Measurements from ENCODE around the gene VAPB.

The VAPB gene

GRCh38 chr20:58450254-58450653 lies 61.2 kb downstream of the VAPB start:
- WGBS = 96% methylated on average over 10 of the region's 10 CpGs
- Histone ChIP-seq H3K27ac (ENCODE audit: low read depth, low read length) (no peak overlapping the region), H3K27me3 (ENCODE audit: insufficient read depth, low read length) (no peaks in the 10 kb centered on the region), H3K36me3 (ENCODE audit: insufficient read depth, low read length) (peaks cover 16% of the 10 kb centered on the region), H3K9ac (ENCODE audit: low read depth, low read length) (no peak overlapping the region), H3K9me3 (ENCODE audit: insufficient read depth, low read depth, low read length) (no peaks in the 10 kb centered on the region), H3K4me3 (ENCODE audit: low read length) (no peak overlapping the region), H3K4me1 (ENCODE audit: insufficient read depth, low read length) (peaks cover 23% of the 10 kb centered on the region)

- H3K4me3 ChIP-seq (ENCODE audit: low read length) = no peak overlapping the region
- no peak overlapping the region for H3K9ac ChIP-seq (ENCODE audit: low read depth, low read length)
- 54% methylated on average over 4 of the region's 4 CpGs for WGBS
- peaks cover 6% of the 10 kb centered on the region for H3K36me3 ChIP-seq (ENCODE audit: insufficient read depth, low read length)
- peaks cover 23% of the 10 kb centered on the region for H3K4me1 ChIP-seq (ENCODE audit: insufficient read depth, low read length)
- no peaks in the 10 kb centered on the region for H3K27me3 ChIP-seq (ENCODE audit: insufficient read depth, low read length)
- H3K27ac ChIP-seq (ENCODE audit: low read depth, low read length) = no peak overlapping the region; the same call in 1 of the 2 replicates
- H3K9me3 ChIP-seq (ENCODE audit: insufficient read depth, low read depth, low read length) = no peaks in the 10 kb centered on the region
These were observed 63.7 kb downstream of the VAPB start for GRCh38 chr20:58452667-58453255.

GRCh38 chr20:58453391-58453790 lies 64.4 kb downstream of the VAPB start:
- 90% methylated on average over 4 of the region's 5 CpGs for WGBS
- no peak overlapping the region for H3K4me3 ChIP-seq (ENCODE audit: low read length)
- no peak overlapping the region for H3K27ac ChIP-seq (ENCODE audit: low read depth, low read length)
- peaks cover 18% of the 10 kb centered on the region for H3K4me1 ChIP-seq (ENCODE audit: insufficient read depth, low read length)
- H3K27me3 ChIP-seq (ENCODE audit: insufficient read depth, low read length) = no peaks in the 10 kb centered on the region
- peaks cover 3% of the 10 kb centered on the region; the same call in 1 of the 2 replicates for H3K36me3 ChIP-seq (ENCODE audit: insufficient read depth, low read length)
- no peak overlapping the region for H3K9ac ChIP-seq (ENCODE audit: low read depth, low read length)
- no peaks in the 10 kb centered on the region for H3K9me3 ChIP-seq (ENCODE audit: insufficient read depth, low read depth, low read length)

GRCh38 chr20:58454460-58454859 lies 65.4 kb downstream of the VAPB start:
- Histone ChIP-seq H3K9me3 (ENCODE audit: insufficient read depth, low read depth, low read length) (no peaks in the 10 kb centered on the region), H3K36me3 (ENCODE audit: insufficient read depth, low read length) (no peaks in the 10 kb centered on the region), H3K27ac (ENCODE audit: low read depth, low read length) (no peak overlapping the region), H3K4me3 (ENCODE audit: low read length) (no peak overlapping the region), H3K9ac (ENCODE audit: low read depth, low read length) (no peak overlapping the region), H3K4me1 (ENCODE audit: insufficient read depth, low read length) (peaks cover 23% of the 10 kb centered on the region), H3K27me3 (ENCODE audit: insufficient read depth, low read length) (no peaks in the 10 kb centered on the region)

- Histone ChIP-seq H3K36me3 (ENCODE audit: insufficient read depth, low read length) (no peaks in the 10 kb centered on the region), H3K4me3 (ENCODE audit: low read length) (no peak overlapping the region), H3K9ac (ENCODE audit: low read depth, low read length) (no peak overlapping the region), H3K4me1 (ENCODE audit: insufficient read depth, low read length) (peaks cover 23% of the 10 kb centered on the region), H3K27me3 (ENCODE audit: insufficient read depth, low read length) (no peaks in the 10 kb centered on the region), H3K9me3 (ENCODE audit: insufficient read depth, low read depth, low read length) (no peaks in the 10 kb centered on the region), H3K27ac (ENCODE audit: low read depth, low read length) (no peak overlapping the region)
- WGBS = 90% methylated on average over 14 of the region's 14 CpGs
These were observed 68.2 kb downstream of the VAPB start for GRCh38 chr20:58457083-58457695.

GRCh38 chr20:58458342-58459057 lies 69.5 kb downstream of the VAPB start:
- Histone ChIP-seq H3K4me3 (ENCODE audit: low read length) (no peak overlapping the region), H3K9me3 (ENCODE audit: insufficient read depth, low read depth, low read length) (peaks cover 2% of the 10 kb centered on the region; the same call in 1 of the 2 replicates), H3K9ac (ENCODE audit: low read depth, low read length) (no peak overlapping the region), H3K36me3 (ENCODE audit: insufficient read depth, low read length) (no peaks in the 10 kb centered on the region), H3K27ac (ENCODE audit: low read depth, low read length) (no peak overlapping the region), H3K4me1 (ENCODE audit: insufficient read depth, low read length) (peaks cover 10% of the 10 kb centered on the region), H3K27me3 (ENCODE audit: insufficient read depth, low read length) (no peaks in the 10 kb centered on the region)
- 83% methylated on average over 16 of the region's 16 CpGs for WGBS

GRCh38 chr20:58459058-58459750 lies 70.2 kb downstream of the VAPB start:
- Histone ChIP-seq H3K4me3 (ENCODE audit: low read length) (no peak overlapping the region), H3K27me3 (ENCODE audit: insufficient read depth, low read length) (no peaks in the 10 kb centered on the region), H3K36me3 (ENCODE audit: insufficient read depth, low read length) (no peaks in the 10 kb centered on the region), H3K4me1 (ENCODE audit: insufficient read depth, low read length) (peaks cover 8% of the 10 kb centered on the region; the same call in 1 of the 2 replicates), H3K9me3 (ENCODE audit: insufficient read depth, low read depth, low read length) (peaks cover 2% of the 10 kb centered on the region; the same call in 1 of the 2 replicates), H3K9ac (ENCODE audit: low read depth, low read length) (no peak overlapping the region), H3K27ac (ENCODE audit: low read depth, low read length) (no peak overlapping the region)
- 98% methylated on average over 5 of the region's 5 CpGs for WGBS

GRCh38 chr20:58461104-58461503 lies 72.1 kb downstream of the VAPB start:
- Histone ChIP-seq H3K9ac (ENCODE audit: low read depth, low read length) (no peak overlapping the region), H3K4me1 (ENCODE audit: insufficient read depth, low read length) (peaks cover 8% of the 10 kb centered on the region; the same call in 1 of the 2 replicates), H3K27me3 (ENCODE audit: insufficient read depth, low read length) (no peaks in the 10 kb centered on the region), H3K9me3 (ENCODE audit: insufficient read depth, low read depth, low read length) (peaks cover 2% of the 10 kb centered on the region; the same call in 1 of the 2 replicates), H3K4me3 (ENCODE audit: low read length) (no peak overlapping the region), H3K27ac (ENCODE audit: low read depth, low read length) (no peak overlapping the region), H3K36me3 (ENCODE audit: insufficient read depth, low read length) (no peaks in the 10 kb centered on the region)
- WGBS = 96% methylated on average over 25 of the region's 25 CpGs

GRCh38 chr20:58461899-58462298 lies 72.9 kb downstream of the VAPB start:
- Histone ChIP-seq H3K4me3 (ENCODE audit: low read length) (no peak overlapping the region), H3K4me1 (ENCODE audit: insufficient read depth, low read length) (peaks cover 8% of the 10 kb centered on the region; the same call in 1 of the 2 replicates), H3K9me3 (ENCODE audit: insufficient read depth, low read depth, low read length) (peaks cover 2% of the 10 kb centered on the region; the same call in 1 of the 2 replicates), H3K27me3 (ENCODE audit: insufficient read depth, low read length) (no peaks in the 10 kb centered on the region), H3K36me3 (ENCODE audit: insufficient read depth, low read length) (no peaks in the 10 kb centered on the region), H3K27ac (ENCODE audit: low read depth, low read length) (no peak overlapping the region), H3K9ac (ENCODE audit: low read depth, low read length) (no peak overlapping the region)
- WGBS = 93% methylated on average over 6 of the region's 6 CpGs

- H3K27me3 ChIP-seq (ENCODE audit: insufficient read depth, low read length) = no peaks in the 10 kb centered on the region
- WGBS = 85% methylated on average over 10 of the region's 10 CpGs
These were observed 74.2 kb downstream of the VAPB start for GRCh38 chr20:58463256-58463655.

GRCh38 chr20:58464838-58465237 lies 75.8 kb downstream of the VAPB start:
- no peaks in the 10 kb centered on the region for H3K36me3 ChIP-seq (ENCODE audit: insufficient read depth, low read length)
- H3K27ac ChIP-seq (ENCODE audit: low read depth, low read length) = no peak overlapping the region
- no peaks in the 10 kb centered on the region for H3K27me3 ChIP-seq (ENCODE audit: insufficient read depth, low read length)
- 87% methylated on average over 8 of the region's 8 CpGs for WGBS
- peaks cover 2% of the 10 kb centered on the region; the same call in 1 of the 2 replicates for H3K9me3 ChIP-seq (ENCODE audit: insufficient read depth, low read depth, low read length)
- no peak overlapping the region for H3K4me3 ChIP-seq (ENCODE audit: low read length)
- H3K9ac ChIP-seq (ENCODE audit: low read depth, low read length) = no peak overlapping the region
- H3K4me1 ChIP-seq (ENCODE audit: insufficient read depth, low read length) = no peaks in the 10 kb centered on the region

More at GRCh38 chr20:58463256-58463655, 74.2 kb downstream of the VAPB start:
- no peak overlapping the region for H3K27ac ChIP-seq (ENCODE audit: low read depth, low read length)
- H3K9ac ChIP-seq (ENCODE audit: low read depth, low read length) = no peak overlapping the region
- peaks cover 8% of the 10 kb centered on the region; the same call in 1 of the 2 replicates for H3K4me1 ChIP-seq (ENCODE audit: insufficient read depth, low read length)
- H3K4me3 ChIP-seq (ENCODE audit: low read length) = no peak overlapping the region
- H3K9me3 ChIP-seq (ENCODE audit: insufficient read depth, low read depth, low read length) = peaks cover 2% of the 10 kb centered on the region; the same call in 1 of the 2 replicates
- no peaks in the 10 kb centered on the region for H3K36me3 ChIP-seq (ENCODE audit: insufficient read depth, low read length)
